HG03108 (cell line): Measurements from ENCODE around the gene ANKLE1.

ENCODE experiments used
- ATAC-seq: cut with Tn5 transposase; IDR thresholded peaks from one replicate; pipeline ENCODE4 v1.9.1; 2021; ENCODE audit warnings: moderate library complexity; ENCODE audit not compliant: unreplicated experiment

Gene ANKLE1

GRCh38 chr19:17325133-17325532 lies 43.4 kb downstream of the ANKLE1 start:
- no peak for ATAC-seq

- ATAC-seq, result no peak
Observed at GRCh38 chr19:17325881-17326594, 44.3 kb downstream of the ANKLE1 start.

GRCh38 chr19:17326595-17326966 lies 44.9 kb downstream of the ANKLE1 start:
- no peak for ATAC-seq

GRCh38 chr19:17327068-17327653 lies 45.5 kb downstream of the ANKLE1 start:
- ATAC-seq, result no peak

- ATAC-seq, result no peak
Observed at GRCh38 chr19:17327654-17328516, 46.2 kb downstream of the ANKLE1 start.

GRCh38 chr19:17328517-17329365 lies 47.0 kb downstream of the ANKLE1 start:
- no peak for ATAC-seq

- no peak for ATAC-seq
Observed at GRCh38 chr19:17329366-17330261, 47.9 kb downstream of the ANKLE1 start.

- no peak for ATAC-seq
Observed at GRCh38 chr19:17330262-17331044, 48.8 kb downstream of the ANKLE1 start.

- no peak for ATAC-seq
Observed at GRCh38 chr19:17331045-17331558, 49.4 kb downstream of the ANKLE1 start.

- no peak for ATAC-seq
Observed at GRCh38 chr19:17332360-17332676, 50.6 kb downstream of the ANKLE1 start.

GRCh38 chr19:17332677-17333581 lies 51.2 kb downstream of the ANKLE1 start:
- ATAC-seq, result no peak

- ATAC-seq, result no peak
Observed at GRCh38 chr19:17333611-17334413, 52.1 kb downstream of the ANKLE1 start.

GRCh38 chr19:17334414-17335409 lies 53.0 kb downstream of the ANKLE1 start, which contains the start of gene ANO8:
Gene ANO8 (minus strand): TSS chr19:17334855. CDS start chr19:17334670, 185 bp downstream.
- peak; percentile 44 for ATAC-seq

- no peak for ATAC-seq
Observed at GRCh38 chr19:17335575-17335974, 53.9 kb downstream of the ANKLE1 start.
